Endometrial microvascular endothelial cells (primary cell): ENCODE data around the gene THY1. TPM values are rescaled to one million over a fixed set of nuclear protein-coding genes. Genes with fewer than 3 reads are reported as not detected.
"Not testable (repeated sequence)": the region's sequence is repeated elsewhere in the genome, so short reads cannot be mapped to it uniquely, and the experiment has no call there.

ENCODE experiments used
- in situ Hi-C: cut with HindIII; loops from 2 replicates; pipeline ENCODE4 v1.10.0; 2017; ENCODE audit warnings: low sequenced_read_pairs, low pct_unique_long_range_greater_than_20kb; ENCODE audit errors: inconsistent ontology term
- total RNA-seq: library from RNA; depleted of rRNA; stranded (reverse); fragments of >200 nt; gene quantifications from one replicate; pipeline ENCODE4 v1.2.3, GENCODE V29; 2015; ENCODE audit errors: inconsistent ontology term

Gene THY1
- total RNA-seq, 1 donor from 2014 or later = 9.6 TPM

DNA sequence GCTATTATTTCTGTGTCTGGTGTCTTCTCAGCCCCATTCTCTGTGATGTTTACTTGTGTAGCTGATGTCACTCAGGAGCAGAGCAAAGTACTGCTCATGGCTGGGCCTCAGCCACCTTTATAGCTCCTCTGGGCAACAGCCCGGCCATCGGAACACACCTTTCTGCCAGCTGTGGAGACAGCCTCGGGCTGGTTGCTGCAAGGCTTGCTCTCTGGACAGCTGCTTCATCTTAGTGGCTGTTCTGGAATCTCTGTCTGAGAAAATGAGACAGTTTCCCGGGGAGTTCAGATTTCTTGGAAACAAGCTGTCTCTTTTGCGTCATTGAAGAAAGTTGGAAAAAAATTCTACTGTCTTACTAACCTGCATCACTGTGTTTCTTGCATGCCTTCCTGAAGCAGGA lies 20.0 kb downstream of the THY1 start:
- in situ Hi-C loops = no loop called here

DNA sequence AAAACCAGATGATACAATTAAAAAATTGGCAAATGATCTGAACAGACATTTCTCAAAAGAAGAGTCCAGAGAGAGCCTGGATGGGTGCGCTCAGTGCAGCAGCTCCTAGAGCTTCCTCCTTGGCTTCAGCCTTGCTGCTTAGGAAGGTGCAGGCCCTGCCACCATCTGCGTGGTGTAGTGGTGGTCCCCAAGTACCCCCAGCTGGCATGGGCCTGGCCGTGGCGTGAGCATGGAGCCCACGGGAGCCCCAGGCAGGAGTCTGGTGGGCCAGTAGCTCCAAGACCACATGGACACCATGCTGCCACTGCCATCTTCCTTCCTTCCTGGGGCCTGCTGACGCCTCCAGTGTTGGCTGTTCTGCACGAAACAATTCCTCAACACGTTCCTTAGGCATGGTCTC lies 20.5 kb downstream of the THY1 start:
- in situ Hi-C loops = no loop called here

DNA sequence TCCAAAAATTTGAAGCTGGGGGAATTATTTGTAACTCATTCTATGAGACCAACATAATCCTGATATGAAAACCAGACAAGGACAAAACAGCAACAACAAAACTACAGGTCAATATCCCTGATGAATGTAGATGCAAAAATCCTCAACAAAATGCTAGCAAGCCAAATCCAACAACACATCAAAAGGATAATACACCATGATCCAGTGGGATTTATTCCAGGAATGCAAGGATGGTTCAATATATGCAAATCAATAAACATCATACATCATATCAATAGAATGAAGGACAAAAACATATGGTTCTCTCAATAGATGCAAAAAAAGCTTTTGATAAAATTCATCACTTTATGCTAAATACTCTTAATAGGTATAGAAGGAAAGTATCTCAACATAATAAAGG lies 22.1 kb downstream of the THY1 start:
- in situ Hi-C loops = no loop called here

DNA sequence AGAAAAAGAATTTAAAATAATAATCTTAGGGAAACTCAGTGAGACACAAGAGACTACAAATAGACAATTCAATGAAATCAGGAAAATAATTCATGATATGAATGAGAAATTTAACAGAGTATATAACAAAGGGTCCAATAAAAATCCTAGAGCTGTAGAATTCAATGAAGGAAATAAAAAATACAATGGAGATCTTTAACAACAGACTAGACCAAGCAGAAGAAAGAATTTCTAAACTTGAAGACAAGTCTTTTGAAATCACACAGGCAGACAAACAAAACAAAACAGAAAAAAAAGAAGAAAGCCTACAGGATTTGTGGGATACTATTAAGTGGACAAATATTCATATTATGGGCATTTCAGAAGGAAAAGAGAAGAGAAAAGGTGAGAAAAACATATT lies 25.2 kb downstream of the THY1 start:
- in situ Hi-C loops = no loop called here

DNA sequence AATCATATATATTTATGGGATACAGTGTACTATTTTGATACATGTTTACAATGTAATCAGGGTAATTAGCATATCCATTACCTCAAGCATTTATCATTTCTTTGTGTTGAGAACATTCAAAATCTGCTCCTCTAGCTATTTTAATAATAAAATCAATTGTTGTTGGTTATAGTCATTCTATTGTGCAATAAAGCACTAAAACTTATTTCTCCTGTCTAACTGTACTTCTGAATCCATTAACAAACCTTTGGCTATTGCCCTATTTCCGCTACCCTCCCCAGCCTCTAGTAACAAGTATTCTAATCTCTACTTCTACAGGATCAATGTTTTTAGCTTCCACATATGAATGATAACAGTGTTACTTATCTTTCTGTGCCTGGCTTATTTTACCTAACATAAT lies 26.1 kb downstream of the THY1 start:
- in situ Hi-C loops = no loop called here

- in situ Hi-C loops = no loop called here
These were observed 31.7 kb downstream of the THY1 start for GRCh38 chr11:119391275-119391674.

GRCh38 chr11:119389611-119390254 lies 33.2 kb downstream of the THY1 start:
- in situ Hi-C loops = no loop called here

DNA sequence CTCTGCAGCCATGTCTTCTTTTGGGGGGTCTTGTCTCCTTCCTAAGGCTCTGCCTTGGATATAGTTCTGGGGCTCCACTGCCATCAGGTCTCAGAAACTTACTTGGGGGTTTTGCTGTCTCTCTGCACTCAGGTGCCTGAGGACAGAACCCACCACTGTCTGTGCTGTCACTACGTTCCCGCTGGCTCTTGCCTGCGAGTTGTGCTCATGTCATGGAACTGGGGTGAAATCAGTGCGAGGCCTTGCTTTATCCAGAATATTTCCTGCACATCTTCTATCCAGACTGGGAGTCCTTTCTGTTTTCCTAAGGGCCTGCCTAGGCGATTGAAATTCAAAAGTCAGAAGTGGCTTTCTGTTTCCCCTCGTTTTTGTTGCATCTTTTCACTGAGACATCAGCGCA lies 34.9 kb downstream of the THY1 start:
- in situ Hi-C loops = no loop called here

DNA sequence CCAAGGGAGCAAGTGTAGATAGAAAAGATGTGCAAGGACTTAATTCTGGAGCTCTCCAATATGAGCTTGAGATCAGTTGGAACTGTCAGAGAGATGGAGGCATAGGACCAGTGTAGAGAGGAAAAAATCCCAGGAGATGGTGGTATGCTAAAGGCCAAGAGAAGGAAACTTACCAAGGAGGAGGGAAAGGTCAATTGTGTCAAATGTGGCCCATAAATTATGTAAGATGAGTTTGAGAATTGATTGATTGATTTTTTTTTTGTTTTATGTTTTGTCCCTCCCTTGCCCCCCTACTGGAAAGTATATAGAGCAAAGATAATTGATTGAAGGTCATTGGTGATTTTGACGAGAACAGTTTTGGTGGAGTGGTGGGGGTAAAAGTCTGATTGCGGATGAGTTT lies 38.6 kb downstream of the THY1 start:
- in situ Hi-C loops = no loop called here

GRCh38 chr11:119382513-119382912 lies 40.5 kb downstream of the THY1 start:
- in situ Hi-C loops = not testable (repeated sequence)

- in situ Hi-C loops = no loop called here
These were observed 40.9 kb downstream of the THY1 start for GRCh38 chr11:119382101-119382500.

GRCh38 chr11:119381181-119381988 lies 41.6 kb downstream of the THY1 start, which contains the start of gene USP2:
TSS of gene USP2 (minus strand) at chr11:119381690. CDS start at chr11:119373480, 8,210 bp downstream.
- in situ Hi-C loops = no loop called here

GRCh38 chr11:119380827-119381180 lies 42.2 kb downstream of the THY1 start:
- in situ Hi-C loops = no loop called here

- in situ Hi-C loops = no loop called here
These were observed 42.7 kb downstream of the THY1 start for GRCh38 chr11:119380160-119380826.

- in situ Hi-C loops = no loop called here
These were observed 44.0 kb downstream of the THY1 start for GRCh38 chr11:119378851-119379465.

DNA sequence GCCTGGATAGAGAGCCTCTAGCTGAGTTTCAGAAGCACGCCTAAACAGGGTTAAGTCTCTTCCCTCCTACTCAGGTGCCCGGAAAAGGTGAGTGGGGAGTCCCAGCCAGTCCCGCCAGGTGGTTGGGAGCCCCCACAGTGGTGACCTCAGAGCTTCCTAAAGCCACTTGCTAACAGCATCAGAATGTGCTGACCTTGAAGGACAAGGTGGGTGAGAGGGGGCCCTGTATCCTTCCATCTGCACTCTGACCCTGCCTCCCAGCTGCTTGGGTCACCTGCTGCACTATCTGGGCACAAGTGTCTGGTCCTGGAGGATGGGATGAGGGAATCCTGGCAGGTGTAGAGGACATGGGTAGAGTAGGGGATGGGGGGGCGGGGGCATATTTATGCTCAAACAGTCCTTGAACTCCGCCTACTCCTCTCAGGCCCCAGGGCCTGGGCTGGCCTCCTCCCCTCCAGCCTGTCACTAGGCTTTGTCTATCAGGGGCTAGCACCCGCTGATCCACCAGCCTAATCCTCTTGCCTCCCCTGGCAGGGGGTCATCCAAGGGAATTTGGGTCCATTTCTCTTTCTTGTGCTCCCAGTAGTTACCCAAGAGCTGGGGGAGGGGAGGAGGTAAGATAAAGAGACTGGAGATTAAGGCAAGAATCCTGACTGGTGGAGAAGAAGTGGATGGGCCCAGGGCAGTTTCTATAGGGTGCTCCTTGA lies 44.9 kb downstream of the THY1 start:
- in situ Hi-C loops = no loop called here

DNA sequence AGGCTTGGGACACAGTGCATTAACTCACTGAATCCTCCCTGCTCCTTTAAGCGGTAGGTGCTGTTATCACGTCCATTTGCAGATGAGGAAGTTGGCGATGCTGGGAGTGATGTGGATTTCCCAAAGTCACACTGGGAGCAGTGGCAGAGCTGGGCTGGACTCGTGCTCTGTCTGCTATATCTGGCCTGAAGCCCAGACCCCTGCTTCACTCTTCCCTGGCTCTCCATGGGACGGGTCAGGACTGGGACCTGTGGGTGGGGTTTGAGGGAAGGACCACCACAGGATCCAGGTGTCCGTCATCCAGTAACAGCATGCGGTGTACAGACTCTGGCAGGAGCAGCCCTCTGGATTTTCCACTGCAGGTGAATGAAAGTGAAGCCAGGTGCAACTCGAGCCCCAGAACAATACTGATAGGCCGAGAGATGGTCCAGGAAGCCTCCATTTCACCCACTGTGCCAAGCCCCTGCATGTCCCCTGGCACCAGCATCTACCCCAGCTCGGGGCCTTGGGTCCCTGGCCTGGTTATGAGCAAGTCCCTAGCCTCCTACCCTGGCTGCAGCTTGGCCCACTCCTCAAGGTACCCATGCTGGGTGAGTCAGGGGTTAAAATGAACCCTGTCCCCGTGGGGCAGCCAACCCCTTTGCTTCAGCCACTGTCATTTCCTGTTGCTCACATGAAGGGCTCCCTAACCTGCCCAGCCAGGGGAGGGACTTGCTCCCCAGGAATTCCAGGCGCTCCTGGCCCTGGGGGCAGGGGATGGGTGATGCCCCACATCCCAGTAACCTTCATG lies 45.7 kb downstream of the THY1 start:
- in situ Hi-C loops = no loop called here

DNA sequence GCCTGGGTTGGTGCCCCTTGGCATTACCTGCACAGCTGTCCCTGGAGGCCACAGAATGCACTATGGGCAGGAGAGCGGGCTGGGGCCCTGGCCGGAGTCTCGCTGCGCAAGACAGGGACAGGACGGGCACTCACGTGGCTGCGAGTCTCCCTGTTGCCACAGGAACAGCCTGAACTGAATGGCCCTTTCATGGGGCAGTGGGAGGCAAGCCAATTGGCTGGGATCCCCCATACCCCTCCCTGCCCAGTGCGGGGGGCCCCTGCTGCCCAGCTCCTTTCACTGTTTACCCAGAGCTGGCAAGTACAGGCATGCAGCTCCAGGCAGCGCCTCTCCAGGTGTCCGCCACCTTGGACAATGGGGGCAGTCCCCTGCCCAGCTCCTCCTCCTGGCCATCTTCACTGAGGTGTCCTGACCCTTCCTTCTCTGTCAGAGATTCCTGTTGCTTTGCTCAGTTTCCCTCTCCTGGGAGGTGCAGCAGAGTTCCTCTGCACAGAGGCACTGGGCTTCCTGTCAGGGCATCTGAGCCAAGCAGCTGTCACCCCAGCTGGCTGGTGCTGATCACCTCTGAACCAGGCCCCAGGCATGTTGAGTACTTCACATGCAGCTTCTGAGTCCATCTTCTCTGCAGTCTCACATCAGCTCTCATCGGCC lies 46.6 kb downstream of the THY1 start:
- in situ Hi-C loops = no loop called here
